Heart left ventricle (tissue), 16 donors: ENCODE measurements around the gene CHN2. TPM values are rescaled to one million over a fixed set of nuclear protein-coding genes. Genes with fewer than 3 reads are reported as not detected.

ENCODE experiments used
- ATAC-seq, 4 donors: fragments of 200-7000 bp; cut with Tn5 transposase; one replicate each; pipeline ENCODE4 v1.9.1; 2020 to 2022; ENCODE audit warnings: moderate library complexity in 4 of 4, mild to moderate bottlenecking in 3 of 4, moderate number of reproducible peaks in 1 of 4
- DNase-seq, 5 donors: peaks; one replicate each; pipeline ENCODE4 v3.0.0-alpha.2; 2020
- H3K27ac ChIP-seq, 12 donors: fragments of 200-600 bp; sonication (generic) in 4 of 12; one replicate each; pipeline versions ENCODE4 v1.5.0 to v1.8.0; 2016 to 2022; ENCODE audit warnings: mild to moderate bottlenecking in 2 of 12
- H3K27me3 ChIP-seq, 9 donors: fragments of 200-600 bp; sonication (generic) in 2 of 9; one replicate each; pipeline versions ENCODE4 v1.5.1 to v1.8.0; 2016 to 2022; ENCODE audit warnings: mild to moderate bottlenecking in 3 of 9
- H3K36me3 ChIP-seq, 9 donors: fragments of 200-600 bp; sonication (generic) in 2 of 9; one replicate each; pipeline versions ENCODE4 v1.5.0 to v1.8.0; 2018 to 2022; ENCODE audit warnings: mild to moderate bottlenecking in 2 of 9
- H3K4me1 ChIP-seq, 12 donors: fragments of 200-600 bp; sonication (generic) in 4 of 12; one replicate each; pipeline versions ENCODE4 v1.5.0 to v1.8.0; 2016 to 2022; ENCODE audit warnings: mild to moderate bottlenecking in 3 of 12
- H3K4me3 ChIP-seq, 12 donors: fragments of 200-600 bp; sonication (generic) in 4 of 12; one replicate each; pipeline versions ENCODE4 v1.5.0 to v1.8.0; 2017 to 2022; ENCODE audit warnings: mild to moderate bottlenecking in 9 of 12, moderate library complexity in 4 of 12
- H3K9me3 ChIP-seq, 12 donors: fragments of 200-600 bp; sonication (generic) in 4 of 12; one replicate each; pipeline versions ENCODE4 v1.5.0 to v1.8.0; 2016 to 2022; ENCODE audit warnings: mild to moderate bottlenecking in 1 of 12
- POLR2A ChIP-seq, 2 donors: fragments of 450-650 bp; IDR thresholded peaks; one replicate each; pipeline ENCODE4 v1.6.1; 2017; ENCODE audit warnings: antibody characterized with exemption in 2 of 2, mild to moderate bottlenecking in 2 of 2, moderate library complexity in 2 of 2
- WGBS, 4 donors: extraction: QIAGEN DNeasy Blood & Tissue Kit in 2 of 4; methylation state at CpG; one replicate each; pipeline versions ENCODE4 v1.1.5 to v1.1.7; 2013 to 2018; 5-methylcytosine and 5-hydroxymethylcytosine counted together
- intact Hi-C, 10 donors: fragments of 100-400 bp; cut with DNase I; formaldehyde crosslinking; loops; one replicate each; pipeline versions ENCODE4 v1.11.1 to v1.14.2; 2022
- polyA plus RNA-seq, 2 donors: library from polyadenylated mRNA; stranded (reverse); fragments of 200-250 nt; gene quantifications; one replicate each; pipeline ENCODE4 v1.2.3, GENCODE V29; 2013
- total RNA-seq, 9 donors: library from RNA; depleted of rRNA in 2 of 9; stranded (reverse); fragments of >200 nt in 2 of 9; fragmentation: NEBNext Ultra II Directional in 3 of 9; extraction: Animal tissue kit (Norgen Biotek cat#: 25700) in 3 of 9; gene quantifications; one replicate each; pipeline versions ENCODE4 v1.1.0 to v1.2.4, GENCODE V29; 2016 to 2023
- TF ChIP-seq, protein P1 (sequence below), 12 donors: fragments of 200-600 bp; sonication (generic) in 4 of 12; IDR thresholded peaks; one replicate each; pipeline versions ENCODE4 v1.5.0 to v1.8.0; 2018 to 2022; ENCODE audit warnings: antibody characterized with exemption in 12 of 12, mild to moderate bottlenecking in 5 of 12
- donor health status: ischemic (EF 13 %, LVEDD 7.1; RV severe dilation, severe dysfunction).
- donor health status: healthy with polysubstance abuse.
- donor health status: DM: no; HTN: yes; CAD: no.
- donor health status: DM: no; HTN: no; CAD: no.
- donor health status: ischemic (EF 25% LVEDD 6.9; RV normal size, moderate dysfunction).
- donor health status: ischemic (EF 25% LVEDD 5.7; RV mildly dilated, moderate dysfunction).
- donor health status: healthy.
- donor health status: DM: yes; HTN: yes; CAD: no.
- donor health status: ischemic (EF 35%, LVEDD 5.7; RV mildly dilated, moderate dysfunction).
- donor health status: nonischemic (EF 11% LVEDD 7.7; RV severe dilation, severe dysfunction).
- donor health status: DM: yes; HTN: yes; CAD: no.
- donor health status: PGD.
- donor health status: ischemic (EF 29% LVEDD 5.4; RV normal size, mild dysfunction).
- donor health status: nonischemic (EF 23%, LVEDD 6.1; RV moderate dilation, normal function).

Gene CHN2
- total and polyA plus RNA-seq, 11 donors, result 11.2 to 54.4 (median 33.6) TPM

- TF ChIP-seq, protein P1, sequence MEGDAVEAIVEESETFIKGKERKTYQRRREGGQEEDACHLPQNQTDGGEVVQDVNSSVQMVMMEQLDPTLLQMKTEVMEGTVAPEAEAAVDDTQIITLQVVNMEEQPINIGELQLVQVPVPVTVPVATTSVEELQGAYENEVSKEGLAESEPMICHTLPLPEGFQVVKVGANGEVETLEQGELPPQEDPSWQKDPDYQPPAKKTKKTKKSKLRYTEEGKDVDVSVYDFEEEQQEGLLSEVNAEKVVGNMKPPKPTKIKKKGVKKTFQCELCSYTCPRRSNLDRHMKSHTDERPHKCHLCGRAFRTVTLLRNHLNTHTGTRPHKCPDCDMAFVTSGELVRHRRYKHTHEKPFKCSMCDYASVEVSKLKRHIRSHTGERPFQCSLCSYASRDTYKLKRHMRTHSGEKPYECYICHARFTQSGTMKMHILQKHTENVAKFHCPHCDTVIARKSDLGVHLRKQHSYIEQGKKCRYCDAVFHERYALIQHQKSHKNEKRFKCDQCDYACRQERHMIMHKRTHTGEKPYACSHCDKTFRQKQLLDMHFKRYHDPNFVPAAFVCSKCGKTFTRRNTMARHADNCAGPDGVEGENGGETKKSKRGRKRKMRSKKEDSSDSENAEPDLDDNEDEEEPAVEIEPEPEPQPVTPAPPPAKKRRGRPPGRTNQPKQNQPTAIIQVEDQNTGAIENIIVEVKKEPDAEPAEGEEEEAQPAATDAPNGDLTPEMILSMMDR (IDR thresholded peaks at IDR 0.05), result no peak
- TF ChIP-seq POLR2A (IDR thresholded peaks at IDR 0.05), result no peak
- ATAC-seq, result no peak
- intact Hi-C loops, result loop anchor here in 1 of 10 donors (10.0 kb wide), 1 partner anchor 121 kb away; the partner anchor contains the start of gene CHN2
Observed at GRCh38 chr7:29315122-29315891, 120.7 kb downstream of the CHN2 start.

DNA sequence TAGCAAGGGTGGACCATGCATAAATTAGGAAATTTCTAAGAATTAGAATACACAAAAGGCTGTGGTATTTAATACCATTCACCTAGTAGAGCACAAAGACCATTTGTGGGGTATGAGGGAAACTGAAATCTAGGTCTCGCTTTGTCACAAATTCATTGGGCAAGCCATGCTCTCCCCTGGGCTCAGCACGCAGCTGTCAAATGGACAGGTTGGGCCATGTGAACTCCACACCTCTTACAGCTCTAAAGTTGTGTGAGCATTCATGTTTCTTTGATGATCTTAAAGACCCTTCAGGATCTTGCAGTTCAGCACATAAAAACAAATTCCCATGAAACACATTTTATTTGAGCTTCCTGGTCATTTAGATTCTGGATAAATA is 121.3 kb downstream of the CHN2 start:
- H3K27me3 ChIP-seq, result no peaks in the 10 kb centered on the region
- DNase-seq, result no peak
- WGBS, 4 donors, result 98 to 100% (median 99%) methylated on average over 2 of the region's 2 CpGs
- no peaks in the 10 kb centered on the region for H3K36me3 ChIP-seq
- ATAC-seq, result no peak
- H3K4me3 ChIP-seq, result no peak overlapping the region
- no peaks in the 10 kb centered on the region for H3K9me3 ChIP-seq
- H3K4me1 ChIP-seq, result peaks cover 0 to 24% (median 2%) of the 10 kb centered on the region in 12 donors
- intact Hi-C loops, result loop anchor here in 1 of 10 donors (10.0 kb wide), 1 partner anchor 121 kb away; the partner anchor contains the start of gene CHN2
- TF ChIP-seq POLR2A (IDR thresholded peaks at IDR 0.05), result no peak
- TF ChIP-seq, protein P1 (IDR thresholded peaks at IDR 0.05), result no peak
- H3K27ac ChIP-seq, result no peak overlapping the region

More at GRCh38 chr7:29315122-29315891, 120.7 kb downstream of the CHN2 start:
- H3K36me3 ChIP-seq, result no peaks in the 10 kb centered on the region
- H3K4me3 ChIP-seq, result no peak overlapping the region
- 78 to 85% (median 80%) methylated on average over 3 of the region's 3 CpGs for WGBS, 4 donors
- H3K9me3 ChIP-seq, result peaks cover 0 to 5% (median 0%) of the 10 kb centered on the region in 12 donors
- H3K27me3 ChIP-seq, result no peaks in the 10 kb centered on the region
- H3K4me1 ChIP-seq, result peaks cover 0 to 20% (median 2%) of the 10 kb centered on the region in 12 donors
- H3K27ac ChIP-seq, result no peak overlapping the region
- no peak for DNase-seq

DNA sequence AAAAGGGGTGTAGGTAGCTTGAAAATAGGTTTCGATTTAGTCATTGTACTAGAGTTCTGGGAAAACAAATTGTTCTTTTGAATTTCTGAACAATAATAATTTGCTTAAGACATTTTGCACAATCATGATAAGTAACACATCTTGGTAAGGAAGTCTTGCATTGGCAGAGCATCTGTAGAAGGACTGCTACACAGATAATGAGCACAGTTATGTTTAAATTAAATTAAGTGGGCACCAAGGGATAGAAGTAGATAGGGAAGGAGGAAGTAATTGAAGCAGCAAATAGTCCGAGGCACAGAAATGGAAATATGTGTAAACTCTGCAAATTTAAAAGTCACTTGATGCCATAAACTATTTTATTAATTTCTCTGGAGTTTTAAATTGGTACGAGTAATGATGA is 122.4 kb downstream of the CHN2 start:
- Histone ChIP-seq H3K4me1 (peaks cover 0 to 24% (median 2%) of the 10 kb centered on the region in 12 donors), H3K9me3 (no peaks in the 10 kb centered on the region), H3K36me3 (peaks cover 0 to 2% (median 0%) of the 10 kb centered on the region in 9 donors), H3K4me3 (no peak overlapping the region), H3K27me3 (no peaks in the 10 kb centered on the region), H3K27ac (no peak overlapping the region)
- WGBS, 4 donors, result 85 to 91% (median 87%) methylated on average over 3 of the region's 3 CpGs
- DNase-seq (no peak), ATAC-seq (no peak)
- TF ChIP-seq, protein P1 (IDR thresholded peaks at IDR 0.05), result no peak
- no peak for TF ChIP-seq POLR2A (IDR thresholded peaks at IDR 0.05)
- intact Hi-C loops, result loop anchor here in 1 of 10 donors (10.0 kb wide), 1 partner anchor 122 kb away; the partner anchor contains the start of gene CHN2
